DOHH2 (cell line): ENCODE measurements around the gene ZC3HAV1.

Experiments used
- CTCF ChIP-seq: fragments of 200-600 bp; sonication (generic); IDR thresholded peaks from one replicate; pipeline ENCODE4 v1.5.1; 2014; ENCODE audit warnings: antibody characterized with exemption, mild to moderate bottlenecking, low read depth, low read length; ENCODE audit not compliant: poor library complexity, severe bottlenecking
- EZH2phosphoT487 ChIP-seq: fragments of 200-600 bp; sonication (generic); IDR thresholded peaks from 2 replicates; pipeline ENCODE4 v1.6.1; 2017; ENCODE audit warnings: borderline replicate concordance, mild to moderate bottlenecking, antibody characterized with exemption, low read length, moderate library complexity, mixed read lengths

DNA sequence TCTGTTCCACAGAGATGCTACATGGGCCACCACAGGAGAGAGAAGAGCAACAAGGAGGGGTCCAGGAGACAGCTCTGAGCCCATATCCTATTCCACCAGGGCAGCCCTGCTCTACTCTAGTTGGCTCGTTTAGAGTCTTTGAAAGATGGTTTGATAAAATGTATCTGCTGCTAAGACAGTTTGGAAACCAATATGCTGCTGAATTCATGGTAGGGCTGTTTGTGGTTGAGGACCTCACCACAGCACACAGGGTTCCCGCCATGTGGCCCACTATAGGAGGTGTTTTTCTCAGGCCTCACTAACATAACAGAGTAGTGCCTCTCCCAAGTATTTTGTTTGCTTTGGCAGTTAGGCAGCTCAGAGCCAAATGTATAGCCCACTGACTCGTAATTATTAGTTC lies 37.8 kb downstream of the ZC3HAV1 start:
- TF ChIP-seq CTCF, result no peak
- no peak for TF ChIP-seq EZH2phosphoT487
